ENCODE measurements around the gene LDHAL6B. TPM values are rescaled to one million over a fixed set of nuclear protein-coding genes. Genes with fewer than 3 reads are reported as not detected.

The LDHAL6B gene
- polyA plus RNA-seq, 1 experiment = not detected

GRCh38 chr15:59216911-59217310 is 10.3 kb downstream of the LDHAL6B start:
- H3K27me3 ChIP-seq (ENCODE audit: control insufficient read depth, insufficient read depth, low read length) = no peaks in the 10 kb centered on the region
- ChIA-PET POLR2A (interaction anchor here (0.7 kb wide), 1 partner anchor 48 kb away, joined by 5 read pairs; no protein-coding TSS in a partner anchor), CTCF (interaction anchor here (0.6 to 0.7 kb wide), 2 partner anchors 191 to 237 kb away, joined by 4 to 12 read pairs; no protein-coding TSS in a partner anchor)
- no peak overlapping the region for H3K27ac ChIP-seq (ENCODE audit: low read depth, low read length)
- no peak overlapping the region for H3K4me3 ChIP-seq (ENCODE audit: low read depth, low read length)
- no peak for DNase-seq (ENCODE audit: low read depth, low spot score)
- H3K9me3 ChIP-seq (ENCODE audit: control insufficient read depth, insufficient read depth, low read length) = no peaks in the 10 kb centered on the region
- TF ChIP-seq CTCF (IDR thresholded peaks at IDR 0.05; ENCODE audit: low read depth, low read length) = no peak

- ChIA-PET CTCF (interaction anchor here (0.5 kb wide), 1 partner anchor 139 kb away, joined by 3 read pairs; no protein-coding TSS in a partner anchor), POLR2A (no interaction called here)
- Histone ChIP-seq H3K27me3 (ENCODE audit: control insufficient read depth, insufficient read depth, low read length) (no peaks in the 10 kb centered on the region), H3K9me3 (ENCODE audit: control insufficient read depth, insufficient read depth, low read length) (no peaks in the 10 kb centered on the region), H3K4me3 (ENCODE audit: low read depth, low read length) (no peak overlapping the region), H3K27ac (ENCODE audit: low read depth, low read length) (no peak overlapping the region)
- no peak for DNase-seq (ENCODE audit: low read depth, low spot score)
- no peak for TF ChIP-seq CTCF (IDR thresholded peaks at IDR 0.05; ENCODE audit: low read depth, low read length)
Observed at GRCh38 chr15:59217876-59218498, 11.3 kb downstream of the LDHAL6B start.

- Histone ChIP-seq H3K9me3 (ENCODE audit: control insufficient read depth, insufficient read depth, low read length) (no peaks in the 10 kb centered on the region), H3K4me3 (ENCODE audit: low read depth, low read length) (no peak overlapping the region), H3K27me3 (ENCODE audit: control insufficient read depth, insufficient read depth, low read length) (no peaks in the 10 kb centered on the region), H3K27ac (ENCODE audit: low read depth, low read length) (no peak overlapping the region)
- POLR2A ChIA-PET = no interaction called here
- no peak for TF ChIP-seq CTCF (IDR thresholded peaks at IDR 0.05; ENCODE audit: low read depth, low read length)
- DNase-seq (ENCODE audit: low read depth, low spot score) = no peak
- CTCF ChIA-PET = no interaction called here
Observed at GRCh38 chr15:59218710-59219109, 12.1 kb downstream of the LDHAL6B start.

- Histone ChIP-seq H3K27ac (ENCODE audit: low read depth, low read length) (peak overlapping the region; percentile 23), H3K27me3 (ENCODE audit: control insufficient read depth, insufficient read depth, low read length) (no peaks in the 10 kb centered on the region), H3K9me3 (ENCODE audit: control insufficient read depth, insufficient read depth, low read length) (0 out of 2 replicates have a peak, but pooled peaks cover under 1% of the 10 kb centered on the region), H3K4me3 (ENCODE audit: low read depth, low read length) (no peak overlapping the region)
- ChIA-PET POLR2A (no interaction called here), CTCF (interaction anchor here (0.8 kb wide), 1 partner anchor 46 kb away, joined by 3 read pairs; no protein-coding TSS in a partner anchor)
- DNase-seq (ENCODE audit: low read depth, low spot score) = peak; percentile 68
- TF ChIP-seq CTCF (IDR thresholded peaks at IDR 0.05; ENCODE audit: low read depth, low read length) = no peak
Observed at GRCh38 chr15:59221511-59222505, 15.2 kb downstream of the LDHAL6B start.

All from AG04450 (cell line).